ENCODE data around the gene RTN4R. TPM values are rescaled to one million over a fixed set of nuclear protein-coding genes. Genes with fewer than 3 reads are reported as not detected.

The RTN4R gene
- total RNA-seq, 1 donor from 2014 or later: 38.3 TPM

- DNase-seq: no peak
- peaks cover 4% of the 10 kb centered on the region for H3K27me3 Mint-ChIP-seq (ENCODE audit: unreplicated experiment)
- H3K9me3 Mint-ChIP-seq (ENCODE audit: unreplicated experiment): peaks cover under 1% of the 10 kb centered on the region
- no peak for TF ChIP-seq CTCF (IDR thresholded peaks at IDR 0.05; ENCODE audit: partially characterized antibody, unreplicated experiment)
- no peaks in the 10 kb centered on the region for H3K36me3 Mint-ChIP-seq (ENCODE audit: unreplicated experiment)
- peaks cover 10% of the 10 kb centered on the region for H3K4me1 Mint-ChIP-seq (ENCODE audit: low read depth, unreplicated experiment)
- H3K4me3 Mint-ChIP-seq (ENCODE audit: unreplicated experiment): no peak overlapping the region
- H3K27ac Mint-ChIP-seq (ENCODE audit: unreplicated experiment): no peak overlapping the region
Measured at GRCh38 chr22:20262582-20263147, 5.5 kb downstream of the RTN4R start.

- H3K27me3 Mint-ChIP-seq (ENCODE audit: unreplicated experiment): peaks cover 4% of the 10 kb centered on the region
- H3K36me3 Mint-ChIP-seq (ENCODE audit: unreplicated experiment): no peaks in the 10 kb centered on the region
- no peak for DNase-seq
- H3K27ac Mint-ChIP-seq (ENCODE audit: unreplicated experiment): peak overlapping the region; percentile 22
- peak overlapping the region; percentile 11 for H3K4me3 Mint-ChIP-seq (ENCODE audit: unreplicated experiment)
- H3K4me1 Mint-ChIP-seq (ENCODE audit: low read depth, unreplicated experiment): peaks cover 10% of the 10 kb centered on the region
- no peak for TF ChIP-seq CTCF (IDR thresholded peaks at IDR 0.05; ENCODE audit: partially characterized antibody, unreplicated experiment)
- peaks cover 4% of the 10 kb centered on the region for H3K9me3 Mint-ChIP-seq (ENCODE audit: unreplicated experiment)
Measured at GRCh38 chr22:20261848-20262581, 6.1 kb downstream of the RTN4R start.

- peaks cover 3% of the 10 kb centered on the region for H3K27me3 Mint-ChIP-seq (ENCODE audit: unreplicated experiment)
- H3K4me3 Mint-ChIP-seq (ENCODE audit: unreplicated experiment): no peak overlapping the region
- TF ChIP-seq CTCF (IDR thresholded peaks at IDR 0.05; ENCODE audit: partially characterized antibody, unreplicated experiment): no peak
- no peaks in the 10 kb centered on the region for H3K36me3 Mint-ChIP-seq (ENCODE audit: unreplicated experiment)
- peaks cover 10% of the 10 kb centered on the region for H3K4me1 Mint-ChIP-seq (ENCODE audit: low read depth, unreplicated experiment)
- no peak overlapping the region for H3K27ac Mint-ChIP-seq (ENCODE audit: unreplicated experiment)
- no peak for DNase-seq
- H3K9me3 Mint-ChIP-seq (ENCODE audit: unreplicated experiment): peaks cover 4% of the 10 kb centered on the region
Measured at GRCh38 chr22:20260071-20260765, 7.9 kb downstream of the RTN4R start.

- DNase-seq: no peak
- Mint-ChIP-seq H3K4me1 (ENCODE audit: low read depth, unreplicated experiment) (peaks cover 16% of the 10 kb centered on the region), H3K27me3 (ENCODE audit: unreplicated experiment) (peaks cover 3% of the 10 kb centered on the region), H3K9me3 (ENCODE audit: unreplicated experiment) (peaks cover 11% of the 10 kb centered on the region), H3K4me3 (ENCODE audit: unreplicated experiment) (no peak overlapping the region), H3K36me3 (ENCODE audit: unreplicated experiment) (no peaks in the 10 kb centered on the region), H3K27ac (ENCODE audit: unreplicated experiment) (no peak overlapping the region)
- no peak for TF ChIP-seq CTCF (IDR thresholded peaks at IDR 0.05; ENCODE audit: partially characterized antibody, unreplicated experiment)
Measured at GRCh38 chr22:20259327-20259688, 8.8 kb downstream of the RTN4R start.
